H1 (cell line): ENCODE data around the gene JPH3. TPM values are rescaled to one million over a fixed set of nuclear protein-coding genes. Genes with fewer than 3 reads are reported as not detected.

Experiments
- CTCF ChIA-PET: fragments of 300-600 bp; sonication (Branson Sonifier 250); formaldehyde crosslinking; loops from one replicate; lab custom pipeline; 2021; ENCODE audit not compliant: partially characterized antibody; lab: Charles Lee
- POLR2A ChIA-PET: fragments of 300-600 bp; sonication (Branson Sonifier 250); formaldehyde crosslinking; loops from one replicate; lab custom pipeline; 2021; ENCODE audit warnings: inconsistent platforms; ENCODE audit not compliant: partially characterized antibody; lab: Charles Lee
- DNase-seq, 2 experiments: peaks; one replicate each; pipeline versions ENCODE4 v3.0.0 to v3.0.0-alpha.2; 2010 to 2022; ENCODE audit warnings: low spot score in 2 of 2, low read depth in 1 of 2, mixed read lengths in 1 of 2
- FAIRE-seq: peaks from 2 replicates; lab custom pipeline; 2011; peaks lifted over from hg19 to GRCh38; lab: Jason Lieb, UNC
- H2AFZ ChIP-seq: 2 replicates; pipeline ENCODE4 v1.8.1; 2012; ENCODE audit warnings: low read length, inconsistent platforms
- H2AK5ac ChIP-seq: 2 replicates; pipeline ENCODE4 v1.6.1; 2013; ENCODE audit warnings: low read depth, low read length
- H2BK120ac ChIP-seq: replicated peaks from 2 replicates; pipeline ENCODE3; 2013; ENCODE audit warnings: low read depth, low read length, inconsistent platforms
- H2BK12ac ChIP-seq: 2 replicates; pipeline ENCODE4 v1.6.1; 2013; ENCODE audit warnings: low read depth, low read length
- H2BK15ac ChIP-seq: 2 replicates; pipeline ENCODE4 v1.6.1; 2013; ENCODE audit warnings: low read length
- H2BK20ac ChIP-seq: 2 replicates; pipeline ENCODE4 v1.6.1; 2013; ENCODE audit warnings: low read length
- H2BK5ac ChIP-seq: 2 replicates; pipeline ENCODE4 v1.6.1; 2013; ENCODE audit warnings: low read depth, low read length
- H3K14ac ChIP-seq: 2 replicates; pipeline ENCODE4 v1.6.1; 2013; ENCODE audit warnings: inconsistent platforms; ENCODE audit not compliant: insufficient read length
- H3K18ac ChIP-seq: 2 replicates; pipeline ENCODE4 v1.6.1; 2013; ENCODE audit warnings: low read length; ENCODE audit errors: extremely low read depth
- H3K23ac ChIP-seq: 2 replicates; pipeline ENCODE4 v1.6.1; 2013; ENCODE audit warnings: inconsistent platforms; ENCODE audit not compliant: insufficient read length
- H3K23me2 ChIP-seq: 2 replicates; pipeline ENCODE4 v1.6.1; 2013; ENCODE audit warnings: low read depth, low read length
- H3K27ac ChIP-seq: 2 replicates; pipeline ENCODE4 v1.6.1; 2011; ENCODE audit warnings: low read depth, low read length, inconsistent platforms
- H3K27me3 ChIP-seq, 4 experiments: replicated peaks in 1 of 4; 1 replicate in 1 of 4; 2 replicates in 3 of 4; pipeline versions ENCODE4 v1.6.1 to v1.8.1; 2011 to 2013; ENCODE audit warnings: low read length in 3 of 4, mild to moderate bottlenecking in 3 of 4, inconsistent platforms in 2 of 4, mixed read lengths in 2 of 4, moderate library complexity in 1 of 4; ENCODE audit not compliant: control insufficient read depth in 3 of 4, insufficient read depth in 3 of 4; ENCODE audit errors: extremely low read depth in 1 of 4
- H3K36me3 ChIP-seq, 4 experiments: 2 replicates each; pipeline versions ENCODE4 v1.6.1 to v1.8.1; 2011 to 2013; ENCODE audit warnings: mild to moderate bottlenecking in 4 of 4, low read length in 3 of 4, moderate library complexity in 2 of 4, control low read depth in 1 of 4, inconsistent platforms in 1 of 4; ENCODE audit not compliant: insufficient read depth in 4 of 4, control insufficient read depth in 2 of 4
- H3K4ac ChIP-seq: replicated peaks from 2 replicates; pipeline ENCODE3; 2013; ENCODE audit warnings: low read length, low read depth, mixed read lengths, inconsistent platforms; ENCODE audit not compliant: insufficient read length
- H3K4me1 ChIP-seq, 4 experiments: replicated peaks in 1 of 4; 1 replicate in 1 of 4; 2 replicates in 3 of 4; pipeline versions ENCODE4 v1.6.1 to v1.8.1; 2011 to 2013; ENCODE audit warnings: low read length in 3 of 4, inconsistent platforms in 2 of 4, mixed read lengths in 1 of 4; ENCODE audit not compliant: insufficient read depth in 4 of 4, control insufficient read depth in 3 of 4
- H3K4me2 ChIP-seq, 2 experiments: 2 replicates each; pipeline versions ENCODE4 v1.6.1 to v1.8.1; 2011 to 2013; ENCODE audit warnings: low read depth in 2 of 2, low read length in 2 of 2, control low read depth in 1 of 2, inconsistent platforms in 1 of 2, mild to moderate bottlenecking in 1 of 2; ENCODE audit not compliant: insufficient read depth in 1 of 2
- H3K4me3 ChIP-seq, 4 experiments: fragments of 200-600, 300-600 bp in 1 of 4; sonication (generic), shearing (Covaris generic), sonication (Bioruptor Twin) in 1 of 4; 2 replicates each; pipeline versions ENCODE4 v1.5.1 to v1.8.1; 2011 to 2016; ENCODE audit warnings: low read length in 4 of 4, low read depth in 3 of 4, control low read depth in 2 of 4, inconsistent platforms in 2 of 4, mild to moderate bottlenecking in 2 of 4, mixed read lengths in 1 of 4, moderate library complexity in 1 of 4; ENCODE audit not compliant: insufficient read depth in 2 of 4; ENCODE audit errors: extremely low read depth in 1 of 4
- H3K56ac ChIP-seq: replicated peaks from 2 replicates; pipeline ENCODE3; 2013; ENCODE audit warnings: low read depth, mild to moderate bottlenecking, mixed read lengths, low read length, inconsistent platforms; ENCODE audit not compliant: insufficient read length
- H3K79me1 ChIP-seq: 2 replicates; pipeline ENCODE4 v1.6.1; 2013; ENCODE audit warnings: low read depth, low read length, control low read depth
- H3K79me2 ChIP-seq, 2 experiments: 2 replicates each; pipeline versions ENCODE4 v1.6.1 to v1.8.1; 2012 to 2013; ENCODE audit warnings: low read length in 2 of 2, mild to moderate bottlenecking in 2 of 2, inconsistent platforms in 1 of 2; ENCODE audit not compliant: insufficient read depth in 2 of 2, control insufficient read depth in 1 of 2
- H3K9ac ChIP-seq, 4 experiments: replicated peaks in 1 of 4; 1 replicate in 1 of 4; 2 replicates in 3 of 4; pipeline versions ENCODE4 v1.6.1 to v1.8.1; 2011 to 2013; ENCODE audit warnings: low read depth in 3 of 4, low read length in 3 of 4, control low read depth in 2 of 4, mild to moderate bottlenecking in 2 of 4, moderate library complexity in 2 of 4, inconsistent platforms in 1 of 4; ENCODE audit errors: extremely low read depth in 1 of 4
- H3K9me3 ChIP-seq, 2 experiments: 2 replicates each; pipeline versions ENCODE4 v1.6.1 to v1.8.1; 2012 to 2013; ENCODE audit warnings: mild to moderate bottlenecking in 2 of 2, moderate library complexity in 2 of 2, control low read depth in 1 of 2, inconsistent platforms in 1 of 2, low read depth in 1 of 2, low read length in 1 of 2, mixed read lengths in 1 of 2; ENCODE audit not compliant: insufficient read depth in 2 of 2
- H4K20me1 ChIP-seq, 2 experiments: replicated peaks in 1 of 2; 2 replicates each; pipeline versions ENCODE3 to v1.8.1; 2011 to 2013; ENCODE audit warnings: inconsistent platforms in 2 of 2, low read length in 2 of 2, mild to moderate bottlenecking in 1 of 2; ENCODE audit not compliant: insufficient read depth in 2 of 2, control insufficient read depth in 1 of 2
- H4K5ac ChIP-seq: 2 replicates; pipeline ENCODE4 v1.6.1; 2013; ENCODE audit warnings: low read length, low read depth, mixed read lengths, inconsistent platforms; ENCODE audit not compliant: insufficient read length
- H4K8ac ChIP-seq: 2 replicates; pipeline ENCODE4 v1.8.0; 2013; ENCODE audit warnings: mild to moderate bottlenecking, moderate library complexity, low read length, inconsistent platforms; ENCODE audit not compliant: insufficient read depth; ENCODE audit errors: extremely low read depth
- H4K91ac ChIP-seq: replicated peaks from 2 replicates; pipeline ENCODE3; 2013; ENCODE audit warnings: low read length, mixed read lengths, inconsistent platforms; ENCODE audit not compliant: insufficient read length
- ASH2L ChIP-seq: fragments of 200-600, 300-600 bp; sonication (generic); IDR thresholded peaks from one replicate; pipeline ENCODE4 v1.7.1; 2017; ENCODE audit warnings: low read length
- BACH1 ChIP-seq: IDR thresholded peaks from 2 replicates; pipeline ENCODE4 v1.6.1; 2012; ENCODE audit warnings: low read length, improper control_type of control experiment
- CEBPB ChIP-seq: IDR thresholded peaks from 2 replicates; pipeline ENCODE4 v1.6.1; 2012; ENCODE audit warnings: low read depth, low read length
- CREB1 ChIP-seq: IDR thresholded peaks from 2 replicates; pipeline ENCODE4 v1.6.1; 2012; ENCODE audit warnings: inconsistent platforms
- HDAC2 ChIP-seq, 2 experiments: fragments of 300-600 bp in 1 of 2; sonication (generic) in 1 of 2; IDR thresholded peaks; 2 replicates each; pipeline ENCODE4 v1.6.1; 2011 to 2012; ENCODE audit warnings: low read depth in 2 of 2, low read length in 2 of 2, mild to moderate bottlenecking in 2 of 2, moderate library complexity in 2 of 2, borderline replicate concordance in 1 of 2, inconsistent platforms in 1 of 2
- POU5F1 ChIP-seq: IDR thresholded peaks from 2 replicates; pipeline ENCODE4 v1.6.1; 2011; ENCODE audit warnings: low read depth, mild to moderate bottlenecking, low read length, moderate library complexity
- RBBP5 ChIP-seq: IDR thresholded peaks from 2 replicates; pipeline ENCODE4 v1.7.1; 2012; ENCODE audit warnings: low read depth, mild to moderate bottlenecking, inconsistent platforms, low read length, moderate library complexity, borderline replicate concordance
- RXRA ChIP-seq: IDR thresholded peaks from 2 replicates; pipeline ENCODE4 v1.6.1; 2011; ENCODE audit warnings: low read depth, mild to moderate bottlenecking, low read length, moderate library complexity; ENCODE audit not compliant: insufficient read depth
- SP4 ChIP-seq: IDR thresholded peaks from 2 replicates; pipeline ENCODE4 v1.6.1; 2012; ENCODE audit warnings: low read length, inconsistent platforms
- TBP ChIP-seq: IDR thresholded peaks from 2 replicates; pipeline ENCODE4 v1.6.1; 2011; ENCODE audit warnings: low read depth, low read length, improper control_type of control experiment
- WGBS, 2 experiments: shearing (Covaris generic) in 1 of 2; methylation state at CpG; one replicate each; pipeline versions ENCODE4 v1.1.6 to v1.1.7; 2013 to 2015; ENCODE audit warnings: low lambda C conversion rate in 2 of 2, mixed read lengths in 2 of 2, inconsistent platforms in 1 of 2, low coverage in 1 of 2, missing lambda C conversion rate in 1 of 2; ENCODE audit not compliant: insufficient replicate concordance in 2 of 2, insufficient coverage in 1 of 2, insufficient read length in 1 of 2; ENCODE audit errors: extremely low coverage in 1 of 2, missing lambda C conversion rate in 1 of 2; 5-methylcytosine and 5-hydroxymethylcytosine counted together
- polyA plus RNA-seq, 7 experiments: library from polyadenylated mRNA; depleted of rRNA in 3 of 7; stranded (reverse) in 5 of 7; unstranded in 2 of 7; fragments of >200 nt in 5 of 7; fragments of 200-250 nt in 2 of 7; gene quantifications; 1 replicate in 5 of 7; 2 replicates in 1 of 7; 4 replicates in 1 of 7; pipeline versions ENCODE4 v1.2.1 to v1.2.3, GENCODE V29; 2011 to 2013; ENCODE audit warnings: missing spikeins in 2 of 7, mixed read lengths in 2 of 7
- total RNA-seq: library from RNA; stranded (reverse); fragmentation: NEBNext Ultra II Directional; extraction: Animal tissue kit (Norgen Biotek cat#: 25700); gene quantifications from 2 replicates; pipeline ENCODE4 v1.2.1, GENCODE V29; 2021
- TF ChIP-seq, protein P1 (sequence below): IDR thresholded peaks from 2 replicates; pipeline ENCODE4 v1.6.1; 2012; ENCODE audit warnings: low read length, inconsistent platforms

Gene JPH3
- total and polyA plus RNA-seq, 2 of the 8 experiments (the other 6 are each of a cell fraction or from before 2014, with no cell fraction given) = 10.3 to 28.3 TPM

DNA sequence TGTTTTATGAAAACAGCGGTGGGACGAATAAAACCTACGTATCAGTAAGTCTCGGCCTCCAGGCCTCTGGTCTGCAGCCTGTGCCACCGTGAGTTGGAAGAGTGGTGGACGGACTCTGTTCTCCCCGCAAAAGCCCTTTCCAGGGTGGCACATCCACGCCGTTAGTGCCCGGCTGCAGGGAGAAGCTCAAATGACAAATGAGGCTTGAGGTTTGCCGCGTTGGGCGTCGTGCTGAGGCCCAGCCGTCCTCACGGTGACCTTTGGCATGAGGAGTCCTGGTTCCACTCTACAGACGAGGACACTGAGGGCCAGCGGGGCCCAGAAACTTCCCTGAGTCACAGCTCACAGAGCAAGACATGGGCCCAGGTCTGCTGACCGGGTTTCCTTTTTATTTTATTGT, 40.2 kb downstream of the JPH3 start:
- Histone ChIP-seq H3K27ac (no peak overlapping the region), H4K20me1 (peaks cover 0 to 7% of the 10 kb centered on the region in 2 experiments), H2BK15ac (no peak overlapping the region), H2BK5ac (no peak overlapping the region), H3K79me2 (no peaks in the 10 kb centered on the region; a peak in 1 of 4 replicates), H2BK120ac (no peak overlapping the region), H3K23ac (no peak overlapping the region), H4K5ac (no peak overlapping the region), H3K23me2 (no peaks in the 10 kb centered on the region)
- WGBS, 2 experiments = 94% methylated on average over 19 of the region's 19 CpGs; no CpG with 5 or more reads in 1 of the 2 experiments
- no peak for DNase-seq
- POLR2A ChIA-PET = no interaction called here
- TF ChIP-seq POU5F1 = no peak
- no peak for TF ChIP-seq CEBPB
- no peak for TF ChIP-seq RXRA
- no peak for TF ChIP-seq SP4
- TF ChIP-seq TBP = no peak
- no peak for TF ChIP-seq CREB1
- TF ChIP-seq BACH1 = no peak
- no peak for TF ChIP-seq RBBP5
- no peak for TF ChIP-seq HDAC2 (IDR thresholded peaks at IDR 0.05; ENCODE audit: borderline replicate concordance in 1 of 2, low read depth in 2 of 2, low read length in 2 of 2)
- TF ChIP-seq, protein P1, sequence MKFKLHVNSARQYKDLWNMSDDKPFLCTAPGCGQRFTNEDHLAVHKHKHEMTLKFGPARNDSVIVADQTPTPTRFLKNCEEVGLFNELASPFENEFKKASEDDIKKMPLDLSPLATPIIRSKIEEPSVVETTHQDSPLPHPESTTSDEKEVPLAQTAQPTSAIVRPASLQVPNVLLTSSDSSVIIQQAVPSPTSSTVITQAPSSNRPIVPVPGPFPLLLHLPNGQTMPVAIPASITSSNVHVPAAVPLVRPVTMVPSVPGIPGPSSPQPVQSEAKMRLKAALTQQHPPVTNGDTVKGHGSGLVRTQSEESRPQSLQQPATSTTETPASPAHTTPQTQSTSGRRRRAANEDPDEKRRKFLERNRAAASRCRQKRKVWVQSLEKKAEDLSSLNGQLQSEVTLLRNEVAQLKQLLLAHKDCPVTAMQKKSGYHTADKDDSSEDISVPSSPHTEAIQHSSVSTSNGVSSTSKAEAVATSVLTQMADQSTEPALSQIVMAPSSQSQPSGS = no peak
- TF ChIP-seq ASH2L = no peak
- TF ChIP-seq, all 59 proteins: peak for 0
- Histone ChIP-seq H3K4me2 (no peak overlapping the region), H3K18ac (no peak overlapping the region), H2AK5ac (no peak overlapping the region), H3K4me3 (no peak overlapping the region), H3K4ac (no peak overlapping the region), H3K79me1 (peaks cover 6% of the 10 kb centered on the region), H3K36me3 (peaks cover 0 to 9% (median 3%) of the 10 kb centered on the region in 4 experiments; a peak in 3 of 8 replicates), H2AFZ (no peak overlapping the region), H2BK12ac (no peak overlapping the region), H4K8ac (no peak overlapping the region), H3K56ac (no peak overlapping the region), H3K4me1 (no peaks in the 10 kb centered on the region), H4K91ac (no peak overlapping the region), H3K9ac (no peak overlapping the region), H3K14ac (no peak overlapping the region), H3K27me3 (no peaks in the 10 kb centered on the region), H2BK20ac (no peak overlapping the region), H3K9me3 (peaks cover 0 to 3% of the 10 kb centered on the region in 2 experiments; a peak in 1 of 4 replicates)
- no peak for FAIRE-seq
- CTCF ChIA-PET = interaction anchor here (1.2 to 3.7 kb wide), 5 partner anchors 12 to 57 kb away, joined by 3 to 18 read pairs (median 4); no protein-coding TSS in a partner anchor
